ENCODE results near the gene RIMKLA. TPM values are rescaled to one million over a fixed set of nuclear protein-coding genes. Genes with fewer than 3 reads are reported as not detected.

Gene RIMKLA
- total and polyA plus RNA-seq, 4 donors = 3.9 to 18.2 (median 13.0) TPM

DNA sequence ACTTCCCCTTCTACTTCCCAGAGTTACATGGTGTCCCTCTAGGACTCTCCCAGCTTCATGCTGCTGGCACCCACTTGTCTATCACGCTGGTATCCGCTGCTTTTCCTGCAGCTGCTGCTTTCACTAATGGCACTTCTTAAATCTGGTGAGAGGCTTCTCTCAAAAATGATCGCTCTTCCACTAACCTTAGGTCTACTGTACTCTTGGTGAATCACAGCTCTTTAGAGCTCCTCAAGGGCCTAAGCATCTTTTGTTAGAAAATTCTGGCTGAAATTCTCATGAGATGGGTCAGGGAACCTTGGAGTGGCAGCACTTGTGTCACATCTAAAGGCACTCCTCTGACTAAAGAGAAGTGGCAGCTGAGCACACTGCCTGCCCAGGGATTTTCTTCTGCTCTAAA is 43.1 kb downstream of the RIMKLA start:
- Histone ChIP-seq H3K36me3 (ENCODE audit: control insufficient read depth, insufficient read depth, low read length) (no peaks in the 10 kb centered on the region), H3K9me3 (ENCODE audit: control insufficient read depth, insufficient read depth, low read length) (no peaks in the 10 kb centered on the region), H3K4me1 (ENCODE audit: control insufficient read depth, insufficient read depth, low read length) (peaks cover 30% of the 10 kb centered on the region), H3K27ac (ENCODE audit: low read depth, low read length) (no peak overlapping the region), H3K4me3 (ENCODE audit: low read depth, low read length) (no peak overlapping the region), H3K27me3 (ENCODE audit: control insufficient read depth, insufficient read depth, low read length) (no peaks in the 10 kb centered on the region)
- peak in 2 of 6 donors; percentile 27 to 30 for DNase-seq (ENCODE audit: low read depth in 4 of 6, low spot score in 6 of 6)
- WGBS (ENCODE audit: insufficient coverage) = 68% methylated on average over 3 of the region's 3 CpGs

DNA sequence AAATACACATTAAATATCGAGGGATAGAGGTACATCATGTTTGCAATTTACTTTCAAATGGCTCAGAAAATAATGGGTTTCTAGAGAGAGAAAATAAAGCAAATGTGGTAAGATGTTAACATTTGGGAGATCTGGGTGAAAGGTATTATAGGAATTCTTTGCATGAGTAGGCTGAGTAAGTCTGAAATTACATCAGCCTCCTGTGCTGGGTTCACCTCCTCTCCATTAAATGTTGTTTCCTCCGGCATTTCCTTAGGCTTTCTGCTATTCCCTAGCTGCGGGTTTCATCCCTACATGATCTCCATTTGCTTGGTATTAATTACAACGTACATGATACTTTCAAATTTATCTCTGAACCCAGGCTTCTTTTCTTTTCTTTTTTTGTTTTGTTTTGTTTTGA is 43.6 kb downstream of the RIMKLA start:
- peak in 1 of 6 donors; percentile 16 for DNase-seq (ENCODE audit: low read depth in 4 of 6, low spot score in 6 of 6)
- 92% methylated on average over 2 of the region's 4 CpGs for WGBS (ENCODE audit: insufficient coverage)
- Histone ChIP-seq H3K4me3 (ENCODE audit: low read depth, low read length) (no peak overlapping the region), H3K4me1 (ENCODE audit: control insufficient read depth, insufficient read depth, low read length) (peaks cover 30% of the 10 kb centered on the region), H3K36me3 (ENCODE audit: control insufficient read depth, insufficient read depth, low read length) (no peaks in the 10 kb centered on the region), H3K9me3 (ENCODE audit: control insufficient read depth, insufficient read depth, low read length) (no peaks in the 10 kb centered on the region), H3K27ac (ENCODE audit: low read depth, low read length) (no peak overlapping the region), H3K27me3 (ENCODE audit: control insufficient read depth, insufficient read depth, low read length) (no peaks in the 10 kb centered on the region)

DNA sequence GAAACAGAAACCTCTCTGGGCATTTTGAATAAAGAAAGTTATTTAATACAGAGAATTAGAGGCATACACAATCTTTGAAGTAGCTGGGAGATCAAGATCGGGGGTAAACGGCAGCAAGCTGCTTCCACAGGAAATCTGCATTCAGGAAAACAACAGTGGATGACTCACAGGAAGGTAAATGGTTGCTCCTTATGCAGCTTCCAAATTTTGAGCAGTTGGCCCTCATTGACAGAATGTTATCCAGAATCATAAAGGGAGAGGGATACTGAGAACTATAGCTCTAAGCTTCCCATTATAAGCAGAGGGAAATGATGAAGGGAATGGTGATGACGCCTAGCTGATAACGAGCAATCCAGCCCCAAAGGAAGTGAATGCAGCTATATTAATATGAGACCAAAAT is 46.6 kb downstream of the RIMKLA start:
- 83% methylated on average over 2 of the region's 4 CpGs for WGBS (ENCODE audit: insufficient coverage)

DNA sequence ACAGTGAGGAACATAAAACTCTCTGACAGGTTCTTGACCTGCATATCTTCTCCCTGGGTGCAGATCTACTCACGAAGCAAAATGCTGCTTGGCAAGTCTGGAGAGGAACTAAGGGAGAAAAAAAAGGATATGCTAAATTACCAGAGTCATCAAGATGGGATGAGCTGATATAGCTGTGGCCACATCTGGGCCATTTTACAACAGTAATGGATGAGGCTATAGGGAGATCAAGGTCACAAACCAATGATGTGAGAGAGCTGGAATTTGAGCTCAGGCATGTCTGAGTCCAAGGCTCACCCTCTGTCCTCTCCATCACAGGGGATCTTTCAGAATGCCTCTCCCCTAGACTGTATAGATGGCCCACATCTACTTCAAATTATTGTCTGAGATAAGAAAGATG is 49.0 kb downstream of the RIMKLA start:
- peak in 1 of 6 donors; percentile 9 for DNase-seq (ENCODE audit: low read depth in 4 of 6, low spot score in 6 of 6)
- Histone ChIP-seq H3K36me3 (ENCODE audit: control insufficient read depth, insufficient read depth, low read length) (no peaks in the 10 kb centered on the region), H3K4me3 (ENCODE audit: low read depth, low read length) (no peak overlapping the region), H3K9me3 (ENCODE audit: control insufficient read depth, insufficient read depth, low read length) (no peaks in the 10 kb centered on the region), H3K27ac (ENCODE audit: low read depth, low read length) (no peak overlapping the region), H3K4me1 (ENCODE audit: control insufficient read depth, insufficient read depth, low read length) (no peaks in the 10 kb centered on the region), H3K27me3 (ENCODE audit: control insufficient read depth, insufficient read depth, low read length) (no peaks in the 10 kb centered on the region)
- WGBS (ENCODE audit: insufficient coverage) = no CpG with 5 or more reads among the region's 1 CpG

More for the DNA sequence above, 46.6 kb downstream of the RIMKLA start:
- no peak overlapping the region for H3K4me3 ChIP-seq (ENCODE audit: low read depth, low read length)
- H3K27ac ChIP-seq (ENCODE audit: low read depth, low read length) = no peak overlapping the region
- H3K4me1 ChIP-seq (ENCODE audit: control insufficient read depth, insufficient read depth, low read length) = peaks cover 6% of the 10 kb centered on the region
- no peak for DNase-seq (ENCODE audit: low read depth in 4 of 6, low spot score in 6 of 6)
- no peaks in the 10 kb centered on the region for H3K9me3 ChIP-seq (ENCODE audit: control insufficient read depth, insufficient read depth, low read length)
- H3K36me3 ChIP-seq (ENCODE audit: control insufficient read depth, insufficient read depth, low read length) = no peaks in the 10 kb centered on the region
- H3K27me3 ChIP-seq (ENCODE audit: control insufficient read depth, insufficient read depth, low read length) = no peaks in the 10 kb centered on the region

DNA sequence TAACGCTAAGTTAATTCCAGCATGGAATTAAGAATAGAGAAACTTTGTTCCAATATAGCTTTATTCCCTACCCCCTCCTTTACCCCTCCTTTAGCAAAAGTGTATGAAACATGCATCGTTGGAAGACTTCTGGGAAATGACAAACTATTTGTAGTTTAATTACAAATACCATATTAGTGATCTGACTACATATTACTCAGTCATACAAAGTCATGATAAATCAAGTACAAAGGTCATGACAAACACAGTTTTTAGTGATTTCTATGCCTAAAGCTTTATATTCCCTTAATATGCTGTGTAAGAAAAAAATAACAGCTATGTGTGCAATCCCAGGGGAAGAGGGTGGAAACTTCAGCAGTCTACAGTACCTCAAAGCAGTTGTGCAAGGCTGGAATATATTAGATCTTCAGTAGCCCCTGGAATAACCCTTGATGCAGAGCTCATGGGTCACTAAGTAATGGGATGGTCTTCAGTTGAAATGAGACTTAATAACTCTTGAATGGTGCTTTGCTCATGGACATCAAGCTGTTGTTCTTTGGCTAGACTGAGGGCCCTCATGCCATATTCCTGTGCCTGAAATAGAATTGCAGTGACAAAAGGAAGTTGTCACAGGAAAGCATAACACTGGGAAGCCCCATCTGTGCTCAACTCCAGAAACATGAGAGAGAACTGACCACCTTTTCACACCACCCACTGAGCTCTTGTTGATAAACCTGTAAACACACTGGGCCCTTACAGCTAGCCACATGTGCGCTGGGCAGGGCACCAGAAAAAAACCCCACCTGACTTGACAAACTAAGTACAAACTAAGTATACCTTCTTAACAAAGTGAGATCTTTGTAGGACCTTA is 49.9 kb downstream of the RIMKLA start:
- Histone ChIP-seq H3K36me3 (ENCODE audit: control insufficient read depth, insufficient read depth, low read length) (no peaks in the 10 kb centered on the region), H3K27ac (ENCODE audit: low read depth, low read length) (no peak overlapping the region), H3K4me1 (ENCODE audit: control insufficient read depth, insufficient read depth, low read length) (no peaks in the 10 kb centered on the region), H3K9me3 (ENCODE audit: control insufficient read depth, insufficient read depth, low read length) (no peaks in the 10 kb centered on the region), H3K27me3 (ENCODE audit: control insufficient read depth, insufficient read depth, low read length) (no peaks in the 10 kb centered on the region), H3K4me3 (ENCODE audit: low read depth, low read length) (no peak overlapping the region)
- no peak for DNase-seq (ENCODE audit: low read depth in 4 of 6, low spot score in 6 of 6)
- 83% methylated on average over 1 of the region's 3 CpGs for WGBS (ENCODE audit: insufficient coverage)

DNA sequence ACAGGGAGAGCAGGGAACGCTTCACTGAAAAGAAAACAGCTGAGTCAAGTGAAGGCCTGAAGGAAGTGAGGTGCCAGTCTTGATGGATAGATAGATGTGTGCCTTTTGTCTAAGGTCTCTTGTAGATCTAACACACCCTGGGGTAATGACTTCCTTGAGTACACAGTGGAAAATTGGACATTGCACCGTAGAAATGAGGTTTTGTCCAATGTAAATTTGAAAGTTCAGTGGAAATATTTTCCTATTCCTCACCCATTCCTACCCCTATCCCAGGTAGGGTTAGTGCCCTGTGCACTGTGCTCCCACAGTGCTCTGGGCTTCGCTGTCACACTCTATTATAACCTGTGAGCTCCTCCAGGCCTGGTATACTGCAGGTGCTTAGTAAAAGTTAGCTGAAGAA is 50.9 kb downstream of the RIMKLA start:
- Histone ChIP-seq H3K27ac (ENCODE audit: low read depth, low read length) (no peak overlapping the region), H3K36me3 (ENCODE audit: control insufficient read depth, insufficient read depth, low read length) (no peaks in the 10 kb centered on the region), H3K9me3 (ENCODE audit: control insufficient read depth, insufficient read depth, low read length) (no peaks in the 10 kb centered on the region), H3K4me3 (ENCODE audit: low read depth, low read length) (no peak overlapping the region), H3K4me1 (ENCODE audit: control insufficient read depth, insufficient read depth, low read length) (no peaks in the 10 kb centered on the region), H3K27me3 (ENCODE audit: control insufficient read depth, insufficient read depth, low read length) (no peaks in the 10 kb centered on the region)
- DNase-seq (ENCODE audit: low read depth in 4 of 6, low spot score in 6 of 6) = no peak
- WGBS (ENCODE audit: insufficient coverage) = 75% methylated on average over 1 of the region's 3 CpGs

DNA sequence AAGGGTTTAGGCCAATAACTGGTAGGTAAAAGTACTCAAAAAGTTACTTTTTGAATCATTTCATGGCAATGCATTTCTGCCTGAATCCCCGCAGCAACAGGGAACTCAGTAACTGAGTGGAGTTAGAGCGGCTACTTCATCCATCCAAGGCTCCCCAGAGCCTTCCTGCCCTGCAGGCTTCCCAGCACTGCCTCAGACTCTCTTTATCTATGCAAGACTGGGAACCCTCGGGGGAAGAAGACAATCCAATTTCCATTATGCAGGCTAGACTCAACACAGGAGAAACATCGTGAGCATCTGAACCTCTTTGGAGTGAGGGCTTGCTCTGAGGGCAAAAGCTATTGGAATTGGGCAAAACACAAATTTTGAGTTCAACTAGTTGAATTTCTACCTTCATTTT is 52.1 kb downstream of the RIMKLA start:
- Histone ChIP-seq H3K4me3 (ENCODE audit: low read depth, low read length) (no peak overlapping the region), H3K36me3 (ENCODE audit: control insufficient read depth, insufficient read depth, low read length) (no peaks in the 10 kb centered on the region), H3K4me1 (ENCODE audit: control insufficient read depth, insufficient read depth, low read length) (no peaks in the 10 kb centered on the region), H3K27ac (ENCODE audit: low read depth, low read length) (no peak overlapping the region), H3K27me3 (ENCODE audit: control insufficient read depth, insufficient read depth, low read length) (no peaks in the 10 kb centered on the region), H3K9me3 (ENCODE audit: control insufficient read depth, insufficient read depth, low read length) (no peaks in the 10 kb centered on the region)
- no peak for DNase-seq (ENCODE audit: low read depth in 4 of 6, low spot score in 6 of 6)
- 100% methylated on average over 2 of the region's 4 CpGs for WGBS (ENCODE audit: insufficient coverage)

DNA sequence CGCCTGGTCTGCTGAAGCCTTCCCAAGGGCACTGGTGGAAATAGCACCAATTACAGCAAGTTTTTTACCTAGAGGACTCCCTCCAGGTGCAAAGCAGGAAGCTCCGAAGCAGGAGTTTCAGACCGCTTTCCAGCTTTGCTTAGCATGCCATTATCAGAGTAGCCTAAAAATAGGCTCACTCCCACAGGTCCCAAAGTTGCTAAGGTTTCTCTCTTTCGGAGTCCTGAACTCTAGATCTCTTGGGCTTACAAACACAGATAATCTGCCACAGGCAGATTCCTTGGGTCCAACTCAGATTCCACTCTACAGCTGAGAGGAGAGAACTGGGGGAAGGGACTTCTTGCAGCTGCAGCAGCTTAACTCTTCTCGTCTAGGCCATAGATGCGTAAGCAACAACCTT is 52.8 kb downstream of the RIMKLA start:
- H3K27me3 ChIP-seq (ENCODE audit: control insufficient read depth, insufficient read depth, low read length) = no peaks in the 10 kb centered on the region
- DNase-seq (ENCODE audit: low read depth in 4 of 6, low spot score in 6 of 6) = no peak
- 85% methylated on average over 5 of the region's 6 CpGs for WGBS (ENCODE audit: insufficient coverage)
- no peaks in the 10 kb centered on the region for H3K36me3 ChIP-seq (ENCODE audit: control insufficient read depth, insufficient read depth, low read length)
- H3K9me3 ChIP-seq (ENCODE audit: control insufficient read depth, insufficient read depth, low read length) = no peaks in the 10 kb centered on the region
- H3K4me1 ChIP-seq (ENCODE audit: control insufficient read depth, insufficient read depth, low read length) = no peaks in the 10 kb centered on the region
- H3K4me3 ChIP-seq (ENCODE audit: low read depth, low read length) = no peak overlapping the region
- H3K27ac ChIP-seq (ENCODE audit: low read depth, low read length) = no peak overlapping the region

DNA sequence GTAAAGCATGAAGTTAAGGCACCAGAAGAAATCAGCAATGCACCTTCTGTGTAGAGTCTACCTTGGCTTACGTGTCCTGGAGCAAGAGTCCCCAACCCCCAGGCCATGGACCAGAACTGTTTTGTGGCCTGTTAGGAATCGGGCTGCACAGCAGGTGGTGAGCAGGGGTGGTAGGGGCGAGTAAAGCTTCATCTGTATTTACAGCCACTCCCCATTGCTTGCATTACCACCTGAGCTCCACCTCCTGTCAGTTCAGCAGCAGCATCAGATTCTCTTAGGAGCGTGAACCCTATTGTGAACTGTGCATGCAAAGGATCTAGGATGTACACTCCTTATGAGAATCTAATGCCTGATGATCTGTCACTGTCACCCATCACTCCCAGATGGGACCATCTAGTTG is 53.7 kb downstream of the RIMKLA start:
- no peak overlapping the region for H3K4me3 ChIP-seq (ENCODE audit: low read depth, low read length)
- H3K4me1 ChIP-seq (ENCODE audit: control insufficient read depth, insufficient read depth, low read length) = no peaks in the 10 kb centered on the region
- H3K27me3 ChIP-seq (ENCODE audit: control insufficient read depth, insufficient read depth, low read length) = no peaks in the 10 kb centered on the region
- WGBS (ENCODE audit: insufficient coverage) = 100% methylated on average over 2 of the region's 4 CpGs
- H3K9me3 ChIP-seq (ENCODE audit: control insufficient read depth, insufficient read depth, low read length) = no peaks in the 10 kb centered on the region
- DNase-seq (ENCODE audit: low read depth in 4 of 6, low spot score in 6 of 6) = no peak
- no peaks in the 10 kb centered on the region for H3K36me3 ChIP-seq (ENCODE audit: control insufficient read depth, insufficient read depth, low read length)
- no peak overlapping the region for H3K27ac ChIP-seq (ENCODE audit: low read depth, low read length)

DNA sequence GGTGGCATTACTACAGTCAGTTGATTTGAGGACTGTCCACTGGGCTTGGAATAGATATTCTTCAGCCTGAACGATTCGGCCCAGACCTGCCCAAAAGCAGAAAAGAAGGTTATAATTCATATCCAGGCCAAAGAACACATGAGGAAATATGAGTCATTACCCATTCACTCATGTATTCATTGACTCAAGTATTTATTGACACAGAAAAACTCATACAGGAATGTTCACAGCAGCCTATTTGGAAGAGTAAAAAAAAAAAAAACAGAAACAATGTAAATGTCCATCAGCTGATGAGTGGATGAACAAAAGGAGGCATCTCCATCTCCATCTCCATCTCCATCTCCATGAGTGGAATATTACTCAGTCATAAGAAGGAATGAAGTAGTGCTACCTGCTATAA is 59.3 kb downstream of the RIMKLA start:
- no peaks in the 10 kb centered on the region for H3K9me3 ChIP-seq (ENCODE audit: control insufficient read depth, insufficient read depth, low read length)
- H3K4me1 ChIP-seq (ENCODE audit: control insufficient read depth, insufficient read depth, low read length) = no peaks in the 10 kb centered on the region
- no peak overlapping the region for H3K4me3 ChIP-seq (ENCODE audit: low read depth, low read length)
- no peak for DNase-seq (ENCODE audit: low read depth in 4 of 6, low spot score in 6 of 6)
- no CpG with 5 or more reads among the region's 2 CpGs for whole genome bisulfite sequencing (ENCODE audit: insufficient coverage)
- no peaks in the 10 kb centered on the region for H3K27me3 ChIP-seq (ENCODE audit: control insufficient read depth, insufficient read depth, low read length)
- H3K27ac ChIP-seq (ENCODE audit: low read depth, low read length) = no peak overlapping the region
- no peaks in the 10 kb centered on the region for H3K36me3 ChIP-seq (ENCODE audit: control insufficient read depth, insufficient read depth, low read length)

All from spinal cord (tissue), 10 donors.